Right lobe of liver (tissue), 6 donors: ENCODE results near the gene LHCGR. TPM values are rescaled to one million over a fixed set of nuclear protein-coding genes. Genes with fewer than 3 reads are reported as not detected.

Experiments
- ATAC-seq, 4 donors: fragments of 200-7000 bp; cut with Tn5 transposase; one replicate each; pipeline ENCODE4 v1.9.1; 2020; ENCODE audit warnings: mild to moderate bottlenecking in 4 of 4, moderate library complexity in 4 of 4
- DNase-seq, 3 donors: peaks; one replicate each; pipeline ENCODE4 v3.0.0-alpha.2; 2020
- H3K27ac ChIP-seq, 3 donors: fragments of 200-600 bp; one replicate each; pipeline ENCODE4 v1.8.0; 2022
- H3K27me3 ChIP-seq, 2 donors: fragments of 200-600 bp; one replicate each; pipeline ENCODE4 v1.8.0; 2022
- H3K36me3 ChIP-seq, 4 donors: fragments of 200-600 bp; sonication (generic) in 1 of 4; one replicate each; pipeline versions ENCODE4 v1.5.1 to v1.8.0; 2017 to 2022; ENCODE audit warnings: control low read depth in 1 of 4
- H3K4me1 ChIP-seq, 4 donors: fragments of 200-600 bp; sonication (generic) in 1 of 4; one replicate each; pipeline versions ENCODE4 v1.5.1 to v1.8.0; 2017 to 2022; ENCODE audit warnings: control low read depth in 1 of 4
- H3K4me3 ChIP-seq, 3 donors: fragments of 200-600 bp; one replicate each; pipeline ENCODE4 v1.8.0; 2022
- H3K9me3 ChIP-seq, 4 donors: fragments of 200-600 bp; sonication (generic) in 1 of 4; one replicate each; pipeline versions ENCODE4 v1.5.1 to v1.8.0; 2017 to 2022; ENCODE audit warnings: control low read depth in 1 of 4
- CTCF ChIP-seq, 4 donors: fragments of 200-600 bp in 3 of 4; fragments of 450-650 bp in 1 of 4; IDR thresholded peaks; one replicate each; pipeline versions ENCODE4 v1.5.1 to v1.8.0; 2016 to 2022; ENCODE audit warnings: antibody characterized with exemption in 4 of 4, mild to moderate bottlenecking in 2 of 4
- POLR2A ChIP-seq: fragments of 450-650 bp; IDR thresholded peaks from one replicate; pipeline ENCODE4 v1.6.1; 2017; ENCODE audit warnings: antibody characterized with exemption, mild to moderate bottlenecking
- WGBS: methylation state at CpG from one replicate; pipeline ENCODE4 v1.1.6; 2018; ENCODE audit warnings: low coverage, low lambda C conversion rate; ENCODE audit not compliant: insufficient coverage; ENCODE audit errors: missing lambda C conversion rate; 5-methylcytosine and 5-hydroxymethylcytosine counted together
- intact Hi-C, 2 donors: fragments of 100-400 bp; cut with DNase I; formaldehyde crosslinking; loops; one replicate each; pipeline versions ENCODE4 v1.11.2 to v1.14.1; 2022
- total RNA-seq, 6 experiments: library from RNA; depleted of rRNA in 2 of 6; stranded (reverse); fragments of >200 nt in 2 of 6; fragmentation: NEBNext Ultra II Directional in 3 of 6; extraction: Animal tissue kit (Norgen Biotek cat#: 25700) in 3 of 6; gene quantifications; one replicate each; pipeline versions ENCODE4 v1.1.0 to v1.2.4, GENCODE V29; 2016 to 2023
- donor health status: DM: no; HTN: yes; CAD: no.
- donor health status: DM: no; HTN: no; CAD: no.
- donor health status: DM: no; HTN: no; CAD: no.
- donor health status: DM: no; HTN: yes; CAD: no.
- donor health status: DM: no; HTN: yes; CAD: no.

The LHCGR gene
- total RNA-seq, 6 experiments from 2014 or later = not detected

DNA sequence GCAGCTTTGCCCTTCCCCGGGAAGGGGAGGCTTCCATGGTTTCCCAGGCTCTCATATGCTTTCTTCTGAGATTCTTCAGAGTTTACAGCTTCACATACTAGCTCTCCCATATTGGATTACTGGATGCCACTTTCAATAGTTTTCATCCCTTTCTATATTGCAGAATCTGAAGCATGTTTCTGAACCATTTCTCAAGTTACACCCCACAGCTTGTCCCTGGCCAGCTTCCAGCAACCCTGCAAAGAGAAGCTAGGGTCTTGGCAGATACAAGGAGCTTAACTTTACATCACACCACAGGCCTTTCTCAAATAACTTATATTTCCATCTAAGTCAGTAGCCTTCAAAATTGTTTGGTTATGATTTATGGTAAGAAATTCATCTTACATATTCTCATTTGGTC, 39.6 kb downstream of the LHCGR start:
- intact Hi-C loops = no loop called here
- no peak for TF ChIP-seq CTCF (IDR thresholded peaks at IDR 0.05)
- TF ChIP-seq POLR2A = no peak
- 70% methylated on average over 1 of the region's 1 CpG for WGBS
- no peaks in the 10 kb centered on the region for H3K9me3 ChIP-seq
- H3K36me3 ChIP-seq = no peaks in the 10 kb centered on the region
- H3K27me3 ChIP-seq = no peaks in the 10 kb centered on the region
- H3K4me1 ChIP-seq = no peaks in the 10 kb centered on the region
- no peak overlapping the region for H3K27ac ChIP-seq
- no peak for ATAC-seq
- no peak for DNase-seq
- H3K4me3 ChIP-seq = no peak overlapping the region

GRCh38 chr2:48715042-48715899, 40.3 kb downstream of the LHCGR start:
- Histone ChIP-seq H3K9me3 (no peaks in the 10 kb centered on the region), H3K36me3 (no peaks in the 10 kb centered on the region), H3K27ac (no peak overlapping the region), H3K4me1 (no peaks in the 10 kb centered on the region), H3K27me3 (no peaks in the 10 kb centered on the region), H3K4me3 (no peak overlapping the region)
- no peak for ATAC-seq
- DNase-seq = peak in 1 of 3 donors; percentile 22
- WGBS = 39% methylated on average over 7 of the region's 7 CpGs
- intact Hi-C loops = no loop called here
- TF ChIP-seq CTCF (IDR thresholded peaks at IDR 0.05) (no peak), POLR2A (no peak)

DNA sequence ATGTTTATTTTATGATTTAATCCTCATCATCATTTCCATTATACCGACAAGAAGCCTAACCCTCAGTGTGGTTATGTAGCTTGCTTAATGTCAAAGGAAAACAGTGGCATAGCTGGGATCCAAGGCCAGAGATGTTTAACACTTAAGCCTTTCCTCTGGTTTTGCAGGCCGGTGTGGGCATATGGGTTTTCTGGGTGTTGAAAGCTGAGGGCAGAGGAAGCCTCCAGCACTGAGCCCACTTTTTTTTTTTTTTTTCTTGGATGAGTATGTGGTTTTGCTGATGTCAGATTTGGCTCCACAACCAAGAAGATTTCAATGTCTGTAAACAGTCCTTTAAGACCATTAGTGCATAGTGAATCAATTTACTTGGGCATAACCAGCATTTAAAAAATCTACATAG, 41.3 kb downstream of the LHCGR start:
- DNase-seq = no peak
- Histone ChIP-seq H3K9me3 (no peaks in the 10 kb centered on the region), H3K27ac (no peak overlapping the region), H3K4me1 (no peaks in the 10 kb centered on the region), H3K36me3 (no peaks in the 10 kb centered on the region), H3K4me3 (no peak overlapping the region), H3K27me3 (no peaks in the 10 kb centered on the region)
- intact Hi-C loops = no loop called here
- no peak for ATAC-seq
- TF ChIP-seq CTCF (IDR thresholded peaks at IDR 0.05) = no peak
- no peak for TF ChIP-seq POLR2A
- WGBS = 40% methylated on average over 2 of the region's 2 CpGs

- Histone ChIP-seq H3K9me3 (no peaks in the 10 kb centered on the region), H3K36me3 (no peaks in the 10 kb centered on the region), H3K4me3 (no peak overlapping the region), H3K27ac (no peak overlapping the region), H3K27me3 (no peaks in the 10 kb centered on the region), H3K4me1 (no peaks in the 10 kb centered on the region)
- 31% methylated on average over 1 of the region's 1 CpG for WGBS
- DNase-seq (no peak), ATAC-seq (no peak)
- TF ChIP-seq POLR2A = no peak
- no peak for TF ChIP-seq CTCF (IDR thresholded peaks at IDR 0.05)
- intact Hi-C loops = no loop called here
Measured at GRCh38 chr2:48713647-48714046, 41.9 kb downstream of the LHCGR start.
